ENCODE measurements around the gene PSD2.

The PSD2 gene

GRCh38 chr5:139803978-139804377 is 8.4 kb downstream of the PSD2 start:
- H3K4me3 ChIP-seq (ENCODE audit: low read depth, low read length), result no peak overlapping the region
- TF ChIP-seq MAX (IDR thresholded peaks at IDR 0.05; ENCODE audit: low read depth, low read length), result no peak
- TF ChIP-seq CTCF (IDR thresholded peaks at IDR 0.05; ENCODE audit: low read depth, low read length), result no peak
- TF ChIP-seq MYC (IDR thresholded peaks at IDR 0.05; ENCODE audit: low read depth, low read length), result no peak
- DNase-seq (ENCODE audit: low read depth), result no peak

- TF ChIP-seq POLR2A (IDR thresholded peaks at IDR 0.05; ENCODE audit: extremely low read depth, insufficient read length) (no peak), MYC (IDR thresholded peaks at IDR 0.05; ENCODE audit: low read depth, low read length) (no peak), MAX (IDR thresholded peaks at IDR 0.05; ENCODE audit: low read depth, low read length) (no peak), CTCF (IDR thresholded peaks at IDR 0.05; ENCODE audit: low read depth, low read length) (no peak)
- DNase-seq (ENCODE audit: low read depth), result no peak
- no peak overlapping the region for H3K4me3 ChIP-seq (ENCODE audit: low read depth, low read length)
These were observed 9.3 kb downstream of the PSD2 start for GRCh38 chr5:139804800-139805397.

GRCh38 chr5:139805545-139805944 is 9.9 kb downstream of the PSD2 start:
- DNase-seq (ENCODE audit: low read depth), result no peak
- no peak overlapping the region for H3K4me3 ChIP-seq (ENCODE audit: low read depth, low read length)
- TF ChIP-seq MAX (IDR thresholded peaks at IDR 0.05; ENCODE audit: low read depth, low read length) (no peak), POLR2A (IDR thresholded peaks at IDR 0.05; ENCODE audit: extremely low read depth, insufficient read length) (no peak), MYC (IDR thresholded peaks at IDR 0.05; ENCODE audit: low read depth, low read length) (no peak), CTCF (IDR thresholded peaks at IDR 0.05; ENCODE audit: low read depth, low read length) (no peak)

- TF ChIP-seq MYC (IDR thresholded peaks at IDR 0.05; ENCODE audit: low read depth, low read length) (no peak), CTCF (IDR thresholded peaks at IDR 0.05; ENCODE audit: low read depth, low read length) (no peak), POLR2A (IDR thresholded peaks at IDR 0.05; ENCODE audit: extremely low read depth, insufficient read length) (no peak), MAX (IDR thresholded peaks at IDR 0.05; ENCODE audit: low read depth, low read length) (no peak)
- no peak for DNase-seq (ENCODE audit: low read depth)
- no peak overlapping the region for H3K4me3 ChIP-seq (ENCODE audit: low read depth, low read length)
These were observed 10.5 kb downstream of the PSD2 start for GRCh38 chr5:139806111-139806510.

- H3K4me3 ChIP-seq (ENCODE audit: low read depth, low read length), result no peak overlapping the region
- TF ChIP-seq POLR2A (IDR thresholded peaks at IDR 0.05; ENCODE audit: extremely low read depth, insufficient read length) (no peak), MAX (IDR thresholded peaks at IDR 0.05; ENCODE audit: low read depth, low read length) (no peak), CTCF (IDR thresholded peaks at IDR 0.05; ENCODE audit: low read depth, low read length) (no peak), MYC (IDR thresholded peaks at IDR 0.05; ENCODE audit: low read depth, low read length) (no peak)
- no peak for DNase-seq (ENCODE audit: low read depth)
These were observed 11.4 kb downstream of the PSD2 start for GRCh38 chr5:139806726-139807646.

All from NB4 (cell line).